GM18519 (cell line): ENCODE measurements around the gene LAMA2.
"Not testable (repeated sequence)": the region's sequence is repeated elsewhere in the genome, so short reads cannot be mapped to it uniquely, and the experiment has no call there.

Experiments
- ATAC-seq: cut with Tn5 transposase; IDR thresholded peaks from one replicate; pipeline ENCODE4 v1.9.1; 2021; ENCODE audit warnings: mild to moderate bottlenecking, moderate library complexity; ENCODE audit not compliant: unreplicated experiment, low FRiP score

LAMA2 gene

GRCh38 chr6:129006724-129007514 is 124.0 kb downstream of the LAMA2 start:
- no peak for ATAC-seq

- ATAC-seq, result no peak
Observed at GRCh38 chr6:129007701-129008373, 124.9 kb downstream of the LAMA2 start.

- ATAC-seq, result no peak
Observed at GRCh38 chr6:129008591-129008990, 125.7 kb downstream of the LAMA2 start.

GRCh38 chr6:129009851-129010250 is 126.9 kb downstream of the LAMA2 start:
- ATAC-seq, result no peak

GRCh38 chr6:129014302-129014701 is 131.4 kb downstream of the LAMA2 start:
- ATAC-seq, result peak; percentile 45

- no peak for ATAC-seq
Observed at GRCh38 chr6:129015721-129016120, 132.8 kb downstream of the LAMA2 start.

GRCh38 chr6:129016844-129017243 is 133.9 kb downstream of the LAMA2 start:
- no peak for ATAC-seq

GRCh38 chr6:129022011-129022553 is 139.1 kb downstream of the LAMA2 start:
- no peak for ATAC-seq

GRCh38 chr6:129026601-129027000 is 143.7 kb downstream of the LAMA2 start:
- no peak for ATAC-seq

GRCh38 chr6:129029778-129030177 is 146.8 kb downstream of the LAMA2 start:
- ATAC-seq, result no peak

- ATAC-seq, result no peak
Observed at GRCh38 chr6:129030215-129030614, 147.3 kb downstream of the LAMA2 start.

- ATAC-seq, result no peak
Observed at GRCh38 chr6:129031051-129031599, 148.2 kb downstream of the LAMA2 start.

- no peak for ATAC-seq
Observed at GRCh38 chr6:129032602-129033001, 149.7 kb downstream of the LAMA2 start.

- no peak for ATAC-seq
Observed at GRCh38 chr6:129033180-129033579, 150.2 kb downstream of the LAMA2 start.

GRCh38 chr6:129033581-129033980 is 150.6 kb downstream of the LAMA2 start:
- ATAC-seq, result no peak

GRCh38 chr6:129041563-129041962 is 158.6 kb downstream of the LAMA2 start:
- ATAC-seq, result no peak

- no peak for ATAC-seq
Observed at GRCh38 chr6:129046526-129046925, 163.6 kb downstream of the LAMA2 start.

GRCh38 chr6:129047834-129048233 is 164.9 kb downstream of the LAMA2 start:
- ATAC-seq, result no peak

- ATAC-seq, result no peak
Observed at GRCh38 chr6:129050086-129050485, 167.1 kb downstream of the LAMA2 start.

GRCh38 chr6:129053143-129053542 is 170.2 kb downstream of the LAMA2 start:
- not testable (repeated sequence) for ATAC-seq

GRCh38 chr6:129055796-129056195 is 172.9 kb downstream of the LAMA2 start:
- ATAC-seq, result no peak
